ENCODE data around the gene ZDHHC9.

DNA sequence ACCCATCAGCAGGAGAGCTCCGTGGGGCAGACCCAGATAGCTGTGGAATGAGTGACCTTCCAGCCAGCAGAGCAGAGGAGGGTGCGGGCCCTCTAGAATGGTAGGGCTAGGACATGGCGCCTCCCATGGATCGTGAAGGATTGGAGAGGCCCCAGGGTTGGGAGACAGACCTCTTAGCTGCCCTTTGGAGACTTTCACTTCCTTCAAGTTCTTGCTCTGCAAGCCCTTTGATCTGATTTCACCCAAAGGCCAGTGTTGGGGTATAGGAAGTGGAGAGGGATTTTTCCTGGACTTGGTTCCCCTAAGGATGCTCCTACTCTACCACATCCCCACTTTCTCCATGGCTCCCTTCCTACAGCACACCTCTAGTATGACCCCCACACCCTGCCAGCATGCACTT, 61.0 kb downstream of the ZDHHC9 start:
- TF ChIP-seq HOXB6 (CRISPR knock-in tag; IDR thresholded peaks at IDR 0.05; ENCODE audit: borderline replicate concordance) (no peak), EZH2 (IDR thresholded peaks at IDR 0.05; ENCODE audit: borderline replicate concordance, low read depth, low read length) (no peak), ZNF311 (CRISPR knock-in tag; IDR thresholded peaks at IDR 0.05) (no peak), RBM17 (IDR thresholded peaks at IDR 0.05; ENCODE audit: borderline replicate concordance, low read depth, low read length) (no peak), RBM25 (IDR thresholded peaks at IDR 0.05; ENCODE audit: low read depth, low read length, severe bottlenecking) (no peak), GTF2E2 (tag; IDR thresholded peaks at IDR 0.05) (no peak)
- TF ChIP-seq, protein P1, sequence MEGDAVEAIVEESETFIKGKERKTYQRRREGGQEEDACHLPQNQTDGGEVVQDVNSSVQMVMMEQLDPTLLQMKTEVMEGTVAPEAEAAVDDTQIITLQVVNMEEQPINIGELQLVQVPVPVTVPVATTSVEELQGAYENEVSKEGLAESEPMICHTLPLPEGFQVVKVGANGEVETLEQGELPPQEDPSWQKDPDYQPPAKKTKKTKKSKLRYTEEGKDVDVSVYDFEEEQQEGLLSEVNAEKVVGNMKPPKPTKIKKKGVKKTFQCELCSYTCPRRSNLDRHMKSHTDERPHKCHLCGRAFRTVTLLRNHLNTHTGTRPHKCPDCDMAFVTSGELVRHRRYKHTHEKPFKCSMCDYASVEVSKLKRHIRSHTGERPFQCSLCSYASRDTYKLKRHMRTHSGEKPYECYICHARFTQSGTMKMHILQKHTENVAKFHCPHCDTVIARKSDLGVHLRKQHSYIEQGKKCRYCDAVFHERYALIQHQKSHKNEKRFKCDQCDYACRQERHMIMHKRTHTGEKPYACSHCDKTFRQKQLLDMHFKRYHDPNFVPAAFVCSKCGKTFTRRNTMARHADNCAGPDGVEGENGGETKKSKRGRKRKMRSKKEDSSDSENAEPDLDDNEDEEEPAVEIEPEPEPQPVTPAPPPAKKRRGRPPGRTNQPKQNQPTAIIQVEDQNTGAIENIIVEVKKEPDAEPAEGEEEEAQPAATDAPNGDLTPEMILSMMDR (IDR thresholded peaks at IDR 0.05 in 2 of 3, conservative IDR thresholded peaks at IDR 0.05 in 1 of 3; ENCODE audit: insufficient read depth in 2 of 3, low read depth in 1 of 3, low read length in 3 of 3): no peak
- TF ChIP-seq, protein P2, sequence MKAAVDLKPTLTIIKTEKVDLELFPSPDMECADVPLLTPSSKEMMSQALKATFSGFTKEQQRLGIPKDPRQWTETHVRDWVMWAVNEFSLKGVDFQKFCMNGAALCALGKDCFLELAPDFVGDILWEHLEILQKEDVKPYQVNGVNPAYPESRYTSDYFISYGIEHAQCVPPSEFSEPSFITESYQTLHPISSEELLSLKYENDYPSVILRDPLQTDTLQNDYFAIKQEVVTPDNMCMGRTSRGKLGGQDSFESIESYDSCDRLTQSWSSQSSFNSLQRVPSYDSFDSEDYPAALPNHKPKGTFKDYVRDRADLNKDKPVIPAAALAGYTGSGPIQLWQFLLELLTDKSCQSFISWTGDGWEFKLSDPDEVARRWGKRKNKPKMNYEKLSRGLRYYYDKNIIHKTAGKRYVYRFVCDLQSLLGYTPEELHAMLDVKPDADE (conservative IDR thresholded peaks at IDR 0.05; ENCODE audit: control insufficient read depth, low read depth, low read length): no peak
- TF ChIP-seq, protein P3, sequence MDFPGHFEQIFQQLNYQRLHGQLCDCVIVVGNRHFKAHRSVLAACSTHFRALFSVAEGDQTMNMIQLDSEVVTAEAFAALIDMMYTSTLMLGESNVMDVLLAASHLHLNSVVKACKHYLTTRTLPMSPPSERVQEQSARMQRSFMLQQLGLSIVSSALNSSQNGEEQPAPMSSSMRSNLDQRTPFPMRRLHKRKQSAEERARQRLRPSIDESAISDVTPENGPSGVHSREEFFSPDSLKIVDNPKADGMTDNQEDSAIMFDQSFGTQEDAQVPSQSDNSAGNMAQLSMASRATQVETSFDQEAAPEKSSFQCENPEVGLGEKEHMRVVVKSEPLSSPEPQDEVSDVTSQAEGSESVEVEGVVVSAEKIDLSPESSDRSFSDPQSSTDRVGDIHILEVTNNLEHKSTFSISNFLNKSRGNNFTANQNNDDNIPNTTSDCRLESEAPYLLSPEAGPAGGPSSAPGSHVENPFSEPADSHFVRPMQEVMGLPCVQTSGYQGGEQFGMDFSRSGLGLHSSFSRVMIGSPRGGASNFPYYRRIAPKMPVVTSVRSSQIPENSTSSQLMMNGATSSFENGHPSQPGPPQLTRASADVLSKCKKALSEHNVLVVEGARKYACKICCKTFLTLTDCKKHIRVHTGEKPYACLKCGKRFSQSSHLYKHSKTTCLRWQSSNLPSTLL (IDR thresholded peaks at IDR 0.05): no peak

Measured in K562 (cell line).